ENCODE results near the gene TMEM109. TPM values are rescaled to one million over a fixed set of nuclear protein-coding genes. Genes with fewer than 3 reads are reported as not detected.

TMEM109 gene
- total RNA-seq, 1 experiment from 2014 or later = 26.8 TPM

- TF ChIP-seq ESRRA (CRISPR knock-in tag; IDR thresholded peaks at IDR 0.05; ENCODE audit: borderline replicate concordance) (no peak), ZNF317 (CRISPR knock-in tag; IDR thresholded peaks at IDR 0.05; ENCODE audit: borderline replicate concordance, low read depth) (no peak), ZNF138 (CRISPR knock-in tag; conservative IDR thresholded peaks at IDR 0.05) (no peak), IRF2 (CRISPR knock-in tag; IDR thresholded peaks at IDR 0.05; ENCODE audit: borderline replicate concordance, low read depth) (no peak), GTF2I (CRISPR knock-in tag; conservative IDR thresholded peaks at IDR 0.05) (no peak), PRRX2 (CRISPR knock-in tag; IDR thresholded peaks at IDR 0.05) (no peak), ZNF423 (CRISPR knock-in tag; IDR thresholded peaks at IDR 0.05) (no peak), FOXJ3 (CRISPR knock-in tag; IDR thresholded peaks at IDR 0.05; ENCODE audit: borderline replicate concordance) (no peak), MXD4 (CRISPR knock-in tag; IDR thresholded peaks at IDR 0.05; ENCODE audit: borderline replicate concordance) (no peak), KAT7 (CRISPR knock-in tag; IDR thresholded peaks at IDR 0.05; ENCODE audit: borderline replicate concordance) (no peak), TP53 (CRISPR knock-in tag; IDR thresholded peaks at IDR 0.05) (no peak; the same call in 1 of the 2 replicates), CREB1 (CRISPR knock-in tag; IDR thresholded peaks at IDR 0.05) (peak; percentile 67; the same call in 1 of the 2 replicates), ATF3 (CRISPR knock-in tag; conservative IDR thresholded peaks at IDR 0.05) (no peak), GABPB1 (CRISPR knock-in tag; IDR thresholded peaks at IDR 0.05) (no peak), ZNF263 (CRISPR knock-in tag; IDR thresholded peaks at IDR 0.05; ENCODE audit: low read depth) (0 out of 2 replicates have a peak, but pooled peaks have one; percentile 15), SOX15 (CRISPR knock-in tag; IDR thresholded peaks at IDR 0.05) (no peak), SMAD4 (CRISPR knock-in tag; IDR thresholded peaks at IDR 0.05) (0 out of 2 replicates have a peak, but pooled peaks have one; percentile 53), CREM (CRISPR knock-in tag; IDR thresholded peaks at IDR 0.05) (peak; percentile 44; the same call in 1 of the 2 replicates), ATF1 (CRISPR knock-in tag; IDR thresholded peaks at IDR 0.05) (peak; percentile 92), IRF1 (CRISPR knock-in tag; IDR thresholded peaks at IDR 0.05) (no peak; the same call in 1 of the 2 replicates), JUN (CRISPR knock-in tag; IDR thresholded peaks at IDR 0.05) (peak; percentile 73; the same call in 1 of the 2 replicates)
- TF ChIP-seq, protein P1, sequence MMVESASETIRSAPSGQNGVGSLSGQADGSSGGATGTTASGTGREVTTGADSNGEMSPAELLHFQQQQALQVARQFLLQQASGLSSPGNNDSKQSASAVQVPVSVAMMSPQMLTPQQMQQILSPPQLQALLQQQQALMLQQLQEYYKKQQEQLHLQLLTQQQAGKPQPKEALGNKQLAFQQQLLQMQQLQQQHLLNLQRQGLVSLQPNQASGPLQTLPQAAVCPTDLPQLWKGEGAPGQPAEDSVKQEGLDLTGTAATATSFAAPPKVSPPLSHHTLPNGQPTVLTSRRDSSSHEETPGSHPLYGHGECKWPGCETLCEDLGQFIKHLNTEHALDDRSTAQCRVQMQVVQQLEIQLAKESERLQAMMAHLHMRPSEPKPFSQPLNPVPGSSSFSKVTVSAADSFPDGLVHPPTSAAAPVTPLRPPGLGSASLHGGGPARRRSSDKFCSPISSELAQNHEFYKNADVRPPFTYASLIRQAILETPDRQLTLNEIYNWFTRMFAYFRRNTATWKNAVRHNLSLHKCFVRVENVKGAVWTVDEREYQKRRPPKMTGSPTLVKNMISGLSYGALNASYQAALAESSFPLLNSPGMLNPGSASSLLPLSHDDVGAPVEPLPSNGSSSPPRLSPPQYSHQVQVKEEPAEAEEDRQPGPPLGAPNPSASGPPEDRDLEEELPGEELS (CRISPR knock-in tag; IDR thresholded peaks at IDR 0.05) = peak; percentile 92; the same call in 1 of the 2 replicates
- TF ChIP-seq, protein P2, sequence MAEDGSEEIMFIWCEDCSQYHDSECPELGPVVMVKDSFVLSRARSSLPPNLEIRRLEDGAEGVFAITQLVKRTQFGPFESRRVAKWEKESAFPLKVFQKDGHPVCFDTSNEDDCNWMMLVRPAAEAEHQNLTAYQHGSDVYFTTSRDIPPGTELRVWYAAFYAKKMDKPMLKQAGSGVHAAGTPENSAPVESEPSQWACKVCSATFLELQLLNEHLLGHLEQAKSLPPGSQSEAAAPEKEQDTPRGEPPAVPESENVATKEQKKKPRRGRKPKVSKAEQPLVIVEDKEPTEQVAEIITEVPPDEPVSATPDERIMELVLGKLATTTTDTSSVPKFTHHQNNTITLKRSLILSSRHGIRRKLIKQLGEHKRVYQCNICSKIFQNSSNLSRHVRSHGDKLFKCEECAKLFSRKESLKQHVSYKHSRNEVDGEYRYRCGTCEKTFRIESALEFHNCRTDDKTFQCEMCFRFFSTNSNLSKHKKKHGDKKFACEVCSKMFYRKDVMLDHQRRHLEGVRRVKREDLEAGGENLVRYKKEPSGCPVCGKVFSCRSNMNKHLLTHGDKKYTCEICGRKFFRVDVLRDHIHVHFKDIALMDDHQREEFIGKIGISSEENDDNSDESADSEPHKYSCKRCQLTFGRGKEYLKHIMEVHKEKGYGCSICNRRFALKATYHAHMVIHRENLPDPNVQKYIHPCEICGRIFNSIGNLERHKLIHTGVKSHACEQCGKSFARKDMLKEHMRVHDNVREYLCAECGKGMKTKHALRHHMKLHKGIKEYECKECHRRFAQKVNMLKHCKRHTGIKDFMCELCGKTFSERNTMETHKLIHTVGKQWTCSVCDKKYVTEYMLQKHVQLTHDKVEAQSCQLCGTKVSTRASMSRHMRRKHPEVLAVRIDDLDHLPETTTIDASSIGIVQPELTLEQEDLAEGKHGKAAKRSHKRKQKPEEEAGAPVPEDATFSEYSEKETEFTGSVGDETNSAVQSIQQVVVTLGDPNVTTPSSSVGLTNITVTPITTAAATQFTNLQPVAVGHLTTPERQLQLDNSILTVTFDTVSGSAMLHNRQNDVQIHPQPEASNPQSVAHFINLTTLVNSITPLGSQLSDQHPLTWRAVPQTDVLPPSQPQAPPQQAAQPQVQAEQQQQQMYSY (CRISPR knock-in tag; IDR thresholded peaks at IDR 0.05) = no peak
- TF ChIP-seq, protein P3, sequence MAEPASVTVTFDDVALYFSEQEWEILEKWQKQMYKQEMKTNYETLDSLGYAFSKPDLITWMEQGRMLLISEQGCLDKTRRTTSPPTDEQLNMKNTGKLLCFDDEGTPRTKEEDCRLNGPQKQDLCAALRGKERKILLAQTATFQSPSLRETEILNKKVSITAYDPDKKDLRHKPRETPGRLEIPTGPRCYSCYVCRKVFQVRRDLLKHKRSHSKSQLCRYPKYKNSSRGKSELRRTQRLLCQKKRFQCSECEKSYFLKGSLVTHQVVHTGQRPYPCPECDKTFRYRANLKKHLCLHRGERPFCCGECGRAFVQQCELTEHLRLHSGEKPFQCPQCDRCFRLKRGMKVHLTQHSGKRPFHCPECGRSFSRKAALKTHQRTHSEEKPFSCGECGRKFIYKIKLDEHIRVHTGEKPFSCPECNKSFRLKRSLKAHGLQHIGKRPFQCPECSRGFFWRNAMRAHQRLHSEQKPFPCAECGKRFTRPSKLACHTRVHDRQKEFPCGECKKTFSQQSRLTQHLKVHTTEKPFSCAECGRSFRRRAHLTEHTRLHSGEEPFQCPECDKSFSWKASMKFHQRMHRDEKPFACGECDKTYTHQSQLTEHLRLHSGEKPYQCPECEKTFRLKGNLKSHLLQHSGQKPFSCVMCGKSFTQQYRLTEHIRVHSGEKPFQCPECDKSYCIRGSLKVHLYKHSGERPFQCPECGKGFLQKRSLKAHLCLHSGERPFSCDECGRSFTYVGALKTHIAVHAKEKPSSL (CRISPR knock-in tag; conservative IDR thresholded peaks at IDR 0.05) = no peak
- TF ChIP-seq, protein P4, sequence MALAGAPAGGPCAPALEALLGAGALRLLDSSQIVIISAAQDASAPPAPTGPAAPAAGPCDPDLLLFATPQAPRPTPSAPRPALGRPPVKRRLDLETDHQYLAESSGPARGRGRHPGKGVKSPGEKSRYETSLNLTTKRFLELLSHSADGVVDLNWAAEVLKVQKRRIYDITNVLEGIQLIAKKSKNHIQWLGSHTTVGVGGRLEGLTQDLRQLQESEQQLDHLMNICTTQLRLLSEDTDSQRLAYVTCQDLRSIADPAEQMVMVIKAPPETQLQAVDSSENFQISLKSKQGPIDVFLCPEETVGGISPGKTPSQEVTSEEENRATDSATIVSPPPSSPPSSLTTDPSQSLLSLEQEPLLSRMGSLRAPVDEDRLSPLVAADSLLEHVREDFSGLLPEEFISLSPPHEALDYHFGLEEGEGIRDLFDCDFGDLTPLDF (CRISPR knock-in tag; IDR thresholded peaks at IDR 0.05) = peak; percentile 80; the same call in 1 of the 2 replicates
- TF ChIP-seq, protein P5, sequence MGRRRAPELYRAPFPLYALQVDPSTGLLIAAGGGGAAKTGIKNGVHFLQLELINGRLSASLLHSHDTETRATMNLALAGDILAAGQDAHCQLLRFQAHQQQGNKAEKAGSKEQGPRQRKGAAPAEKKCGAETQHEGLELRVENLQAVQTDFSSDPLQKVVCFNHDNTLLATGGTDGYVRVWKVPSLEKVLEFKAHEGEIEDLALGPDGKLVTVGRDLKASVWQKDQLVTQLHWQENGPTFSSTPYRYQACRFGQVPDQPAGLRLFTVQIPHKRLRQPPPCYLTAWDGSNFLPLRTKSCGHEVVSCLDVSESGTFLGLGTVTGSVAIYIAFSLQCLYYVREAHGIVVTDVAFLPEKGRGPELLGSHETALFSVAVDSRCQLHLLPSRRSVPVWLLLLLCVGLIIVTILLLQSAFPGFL (CRISPR knock-in tag; IDR thresholded peaks at IDR 0.05; ENCODE audit: borderline replicate concordance) = no peak
Observed at GRCh38 chr11:60913793-60914632, at the start of gene TMEM109 (continued).
